ENCODE results near the gene MMRN1.

MMRN1 gene

GRCh38 chr4:89914609-89915550 lies 20.2 kb downstream of the MMRN1 start:
- no peak for DNase-seq

DNA sequence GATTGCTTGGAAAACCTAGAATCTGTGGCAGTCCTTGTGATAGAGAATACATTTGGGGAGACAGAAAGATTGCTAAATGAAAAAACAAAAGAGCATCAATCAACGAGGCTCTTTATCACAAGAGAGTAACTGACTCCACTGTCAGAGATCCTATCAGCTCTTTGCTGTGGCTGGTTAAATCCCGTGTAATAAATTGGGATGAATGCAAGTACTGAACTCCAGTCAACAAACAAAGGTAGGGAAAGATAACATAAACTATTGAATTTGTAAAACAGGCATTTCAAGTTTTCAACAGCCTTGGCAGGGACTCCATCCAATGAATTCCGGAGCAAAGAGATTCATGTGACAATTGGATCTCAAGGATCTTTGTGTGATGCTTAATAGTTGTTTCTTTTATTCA lies 21.3 kb downstream of the MMRN1 start:
- no peak for DNase-seq

DNA sequence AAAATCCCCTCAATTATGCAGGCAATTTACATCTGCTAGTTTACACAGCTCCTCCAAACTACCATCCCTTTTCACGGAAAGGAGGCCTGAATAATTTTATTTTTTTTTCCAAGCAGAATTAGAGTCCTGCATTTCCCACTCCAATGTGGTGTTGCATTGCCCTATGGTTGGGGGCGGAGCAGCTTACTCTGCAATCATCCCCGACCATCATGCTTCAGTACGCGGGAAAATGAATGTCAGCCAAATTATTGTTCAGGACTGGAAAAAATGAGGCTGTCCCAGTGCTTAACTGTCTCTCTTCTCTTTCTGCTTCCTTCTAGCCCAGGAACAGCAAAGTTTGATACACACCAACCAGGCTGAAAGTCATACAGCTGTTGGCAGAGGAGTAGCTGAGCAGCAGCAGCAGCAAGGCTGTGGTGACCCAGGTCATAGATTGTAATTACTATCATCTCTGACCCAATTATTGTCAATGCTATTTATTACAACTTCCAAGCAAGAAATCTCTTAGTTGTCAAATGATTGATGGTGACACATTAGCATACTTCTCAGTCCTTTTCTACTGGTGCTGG lies 28.3 kb downstream of the MMRN1 start:
- no peak for DNase-seq

DNA sequence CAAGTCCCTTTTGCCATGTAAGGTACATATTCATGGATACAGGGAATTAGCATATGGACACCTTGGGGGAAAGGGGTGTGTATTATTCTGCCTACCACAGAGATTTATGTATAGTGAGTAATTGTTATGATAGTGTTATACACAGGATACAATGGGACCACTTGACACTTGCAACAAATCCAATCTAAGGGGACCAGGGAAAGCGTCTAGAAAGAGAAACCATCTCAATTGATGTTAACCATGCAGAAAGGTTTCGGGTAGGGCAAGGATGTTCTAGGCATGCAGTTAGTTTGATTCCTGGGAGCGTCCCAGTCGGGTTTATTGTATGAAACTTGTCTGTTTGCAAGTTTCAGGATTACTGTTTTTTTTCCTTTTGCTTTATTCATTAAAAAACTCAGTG lies 34.2 kb downstream of the MMRN1 start:
- no peak for DNase-seq

DNA sequence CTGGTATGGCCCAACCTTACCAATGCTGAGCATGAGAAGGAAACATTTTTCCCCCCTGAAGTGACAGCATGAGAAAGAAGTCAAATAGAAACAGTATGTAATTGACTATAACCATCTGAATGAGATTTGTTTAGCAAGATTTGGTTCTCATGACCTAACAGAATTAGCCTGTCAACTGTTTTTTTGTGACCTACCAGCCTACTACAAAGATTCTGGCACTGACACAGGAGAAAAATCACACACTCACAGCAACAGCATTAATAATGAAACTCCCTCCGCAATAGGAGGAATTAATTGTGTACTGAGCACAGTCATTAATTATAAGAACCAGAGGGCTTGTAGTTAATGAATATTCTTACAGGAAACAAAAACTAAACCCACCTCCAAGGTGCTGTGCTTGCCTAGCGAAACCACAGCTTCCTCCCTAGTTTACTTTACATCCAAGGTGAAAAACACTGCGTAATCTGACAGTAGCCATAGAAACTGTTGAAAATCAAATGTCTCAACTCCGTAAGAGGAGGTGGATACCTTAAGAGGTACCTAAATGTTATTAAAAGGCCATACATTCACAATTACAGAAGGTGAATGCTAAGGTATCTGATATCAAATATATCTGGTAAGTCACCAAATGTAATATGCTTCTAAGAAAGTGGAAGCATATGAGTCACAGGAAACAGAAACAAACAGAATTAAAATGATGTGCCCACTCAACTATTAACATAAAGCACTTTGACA lies 34.9 kb downstream of the MMRN1 start:
- DNase-seq: peak; percentile 68

GRCh38 chr4:89939546-89939945 lies 44.9 kb downstream of the MMRN1 start:
- no peak for DNase-seq

GRCh38 chr4:89939994-89940393 lies 45.3 kb downstream of the MMRN1 start:
- DNase-seq: no peak

GRCh38 chr4:89942811-89943210 lies 48.2 kb downstream of the MMRN1 start:
- DNase-seq: no peak

DNA sequence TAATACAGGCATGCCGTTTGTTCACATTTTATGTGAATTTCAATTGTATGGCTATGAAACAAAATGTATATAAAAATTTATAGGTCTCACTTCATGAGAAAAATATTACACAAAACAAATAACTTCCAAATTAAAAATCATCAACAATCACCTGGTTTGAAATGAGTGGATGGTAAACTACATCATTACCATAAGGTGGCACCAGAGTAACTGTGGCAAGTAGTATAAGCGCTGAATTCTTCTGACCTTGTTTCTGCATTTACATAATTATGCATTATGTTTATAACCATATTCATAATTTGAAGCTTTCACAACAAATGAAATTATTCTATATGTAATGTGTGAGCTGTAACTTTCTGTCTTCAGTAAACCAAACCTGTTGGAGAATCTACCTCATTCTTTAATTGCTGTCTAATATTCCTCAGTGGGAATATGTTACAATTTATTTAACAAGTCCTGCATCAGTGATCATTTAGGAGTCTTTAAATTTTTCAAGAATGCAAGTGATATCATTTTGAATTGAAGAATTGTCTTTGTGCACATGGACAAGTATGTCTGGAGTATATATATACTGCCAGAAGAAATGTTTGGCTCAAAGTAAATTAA lies 55.2 kb downstream of the MMRN1 start:
- no peak for DNase-seq

DNA sequence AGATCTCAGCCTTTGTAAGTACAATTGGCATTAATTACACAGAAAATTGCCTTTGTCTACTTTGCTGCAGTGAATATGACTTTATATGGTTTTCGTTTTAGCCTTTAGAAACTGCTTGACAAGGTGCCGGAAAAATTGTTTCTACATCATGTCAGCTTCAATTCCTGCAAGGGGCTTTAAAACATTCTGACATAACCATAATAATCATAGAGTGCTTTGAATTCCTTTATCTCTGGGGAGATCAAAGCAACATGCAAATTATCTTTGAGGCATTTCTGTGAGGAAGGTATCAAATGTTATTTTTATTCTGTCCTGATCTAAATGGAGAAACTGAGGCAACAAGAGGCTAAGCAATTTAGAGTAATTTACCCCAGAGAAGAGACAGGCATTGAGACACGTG lies 57.8 kb downstream of the MMRN1 start:
- DNase-seq: no peak

- no peak for DNase-seq
These were observed 60.4 kb downstream of the MMRN1 start for GRCh38 chr4:89954906-89955695.

DNA sequence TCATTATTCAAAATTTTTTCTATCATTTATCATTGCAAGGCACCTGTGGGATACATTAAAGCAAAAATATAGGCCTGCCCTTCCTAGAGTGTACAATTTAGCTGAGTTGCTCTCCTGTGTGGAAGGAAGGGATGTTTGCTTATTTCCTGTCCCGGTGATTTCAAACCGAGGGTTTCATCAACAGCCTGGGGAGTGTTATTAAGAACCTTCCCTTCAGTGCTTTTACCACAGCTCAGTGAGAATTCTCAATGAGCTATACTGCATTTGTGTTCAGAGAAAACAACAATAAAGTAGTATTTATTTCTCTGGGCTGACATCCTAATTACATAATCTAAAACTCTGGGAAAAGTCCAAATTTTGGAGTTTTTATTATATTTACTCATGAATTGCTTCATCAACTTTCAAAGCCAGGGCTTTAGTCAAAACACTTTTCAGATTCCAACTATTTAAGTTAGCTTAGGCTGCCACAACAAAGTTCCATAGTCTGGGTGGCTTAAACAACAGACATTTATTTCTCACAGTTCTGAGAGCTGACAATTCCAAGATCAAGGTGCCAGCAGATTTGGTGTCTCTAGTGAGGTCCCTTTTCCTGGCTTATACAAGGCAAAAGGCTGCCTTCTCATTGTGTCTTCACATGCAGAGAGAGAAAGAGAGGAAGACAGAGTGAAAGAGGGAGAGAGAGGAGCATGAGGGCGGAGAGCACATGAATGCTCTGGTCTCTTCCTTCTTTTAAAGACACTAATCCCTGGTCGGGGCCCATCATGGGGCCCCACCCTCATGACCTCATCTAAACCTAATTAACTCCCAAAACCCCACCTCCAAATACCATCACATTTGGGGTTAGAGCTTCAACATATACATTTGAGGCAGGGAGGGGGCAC lies 62.6 kb downstream of the MMRN1 start:
- no peak for DNase-seq

DNA sequence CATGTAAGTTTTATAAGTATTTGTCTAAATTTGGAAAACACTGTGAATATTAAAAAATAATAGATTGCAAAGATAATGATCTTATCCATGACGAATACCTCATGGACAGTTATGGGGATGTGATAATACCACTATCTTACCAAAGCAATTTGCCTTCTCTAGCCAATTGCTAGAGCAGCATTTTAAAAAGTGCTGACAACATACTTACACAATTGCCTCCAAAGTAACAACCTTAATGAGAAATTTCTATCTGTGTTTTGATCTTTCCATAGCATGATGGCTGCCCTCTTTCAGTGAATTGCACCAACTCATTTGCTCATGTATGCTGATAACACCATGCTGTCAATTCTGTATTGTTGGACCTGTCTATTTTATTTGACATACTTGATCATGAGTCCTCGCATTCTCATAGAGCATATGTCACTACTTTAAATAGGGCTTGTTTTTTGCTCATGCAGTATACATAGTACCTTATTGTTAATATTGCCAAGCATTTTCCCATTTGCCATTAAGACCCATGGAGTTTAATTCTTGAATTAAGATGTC lies 87.2 kb downstream of the MMRN1 start:
- no peak for DNase-seq

DNA sequence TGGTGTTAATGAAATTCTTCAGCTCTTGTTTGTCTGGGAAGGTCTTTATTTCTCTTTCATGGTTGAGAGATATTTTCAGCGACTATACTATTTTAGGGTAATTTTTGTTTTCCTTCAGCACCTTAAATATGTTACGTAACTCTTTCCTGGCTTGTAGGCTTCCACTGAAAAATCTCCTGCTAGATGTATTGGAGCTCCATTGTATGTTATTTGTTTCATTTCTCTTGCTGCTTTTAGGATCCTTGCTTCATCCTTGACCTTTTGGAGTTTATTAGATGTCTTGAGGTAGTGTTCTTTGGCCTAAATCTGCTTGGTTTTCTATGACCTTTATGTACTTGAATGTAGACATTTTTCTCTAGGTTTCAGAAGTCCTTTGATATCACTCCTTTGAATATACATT lies 93.6 kb downstream of the MMRN1 start:
- no peak for DNase-seq

DNA sequence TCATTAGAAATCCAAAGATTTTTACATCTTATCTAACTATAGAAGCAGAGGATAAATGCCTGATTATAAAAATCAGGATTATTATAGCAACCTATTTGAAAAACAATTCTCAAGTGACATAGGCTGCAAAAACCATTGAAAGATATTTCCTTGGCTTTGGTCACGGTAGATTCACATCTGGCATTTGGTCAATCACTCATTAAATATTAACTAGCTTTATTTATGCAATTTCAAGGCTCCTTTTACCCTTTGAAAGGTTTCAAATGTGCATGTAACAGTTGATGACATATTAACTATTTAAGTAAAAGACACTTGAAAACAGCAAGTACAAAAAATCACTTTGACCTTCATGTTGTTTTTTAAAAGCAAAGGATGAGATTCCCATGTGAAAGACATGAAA lies 98.1 kb downstream of the MMRN1 start:
- no peak for DNase-seq

DNA sequence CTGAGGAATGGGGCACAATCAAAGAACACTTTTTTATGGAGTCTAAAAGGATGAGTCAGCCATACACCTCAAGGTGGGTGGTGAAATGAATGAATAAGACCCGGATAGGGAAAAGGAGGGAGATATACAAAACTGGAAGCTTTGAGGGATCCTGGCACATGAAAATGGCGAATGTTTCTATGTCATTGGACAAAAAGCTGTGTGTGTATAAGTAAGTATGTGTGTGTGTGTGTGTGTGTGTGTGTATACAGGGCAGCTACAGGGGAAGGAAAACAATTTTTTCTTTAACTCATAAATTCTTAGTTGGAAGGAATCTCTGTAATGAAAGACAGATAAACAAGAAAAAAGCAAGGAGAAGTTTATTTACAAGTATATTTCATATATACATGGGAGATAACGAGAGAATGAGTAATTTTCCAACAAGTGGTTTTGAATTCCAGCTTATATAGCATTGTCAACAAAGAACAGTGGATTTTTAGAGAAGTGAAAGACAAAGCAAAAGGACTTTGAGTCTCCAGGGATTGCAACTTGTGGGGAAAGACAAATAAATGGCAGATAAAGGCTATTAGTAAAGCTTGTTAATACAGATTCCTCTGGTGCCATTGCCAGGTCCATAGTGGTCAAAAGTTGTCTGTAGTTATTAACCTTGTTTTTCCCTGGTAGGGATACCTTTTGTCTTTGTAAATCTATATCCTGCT lies 99.7 kb downstream of the MMRN1 start:
- no peak for DNase-seq

DNA sequence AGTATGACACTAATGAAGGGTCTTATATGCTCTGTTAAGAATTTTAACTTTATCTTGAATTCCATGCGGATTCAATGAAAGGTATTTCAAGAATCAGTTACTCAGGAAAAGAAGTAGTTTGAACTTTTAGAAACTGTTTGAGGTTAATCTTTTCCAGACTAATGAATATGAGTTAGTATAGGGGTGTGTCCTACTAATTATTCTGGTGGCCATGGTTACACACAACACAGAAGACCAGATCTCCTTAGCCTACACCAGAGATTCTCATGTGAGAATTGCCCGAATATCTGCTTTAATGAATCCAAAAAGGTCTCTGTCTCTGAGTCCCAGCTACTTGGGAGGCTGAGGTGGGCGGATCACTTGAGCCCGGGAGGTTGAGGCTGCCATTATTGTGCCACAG lies 100.4 kb downstream of the MMRN1 start:
- DNase-seq: no peak

- no peak for DNase-seq
These were observed 101.2 kb downstream of the MMRN1 start for GRCh38 chr4:89995814-89996213.

DNA sequence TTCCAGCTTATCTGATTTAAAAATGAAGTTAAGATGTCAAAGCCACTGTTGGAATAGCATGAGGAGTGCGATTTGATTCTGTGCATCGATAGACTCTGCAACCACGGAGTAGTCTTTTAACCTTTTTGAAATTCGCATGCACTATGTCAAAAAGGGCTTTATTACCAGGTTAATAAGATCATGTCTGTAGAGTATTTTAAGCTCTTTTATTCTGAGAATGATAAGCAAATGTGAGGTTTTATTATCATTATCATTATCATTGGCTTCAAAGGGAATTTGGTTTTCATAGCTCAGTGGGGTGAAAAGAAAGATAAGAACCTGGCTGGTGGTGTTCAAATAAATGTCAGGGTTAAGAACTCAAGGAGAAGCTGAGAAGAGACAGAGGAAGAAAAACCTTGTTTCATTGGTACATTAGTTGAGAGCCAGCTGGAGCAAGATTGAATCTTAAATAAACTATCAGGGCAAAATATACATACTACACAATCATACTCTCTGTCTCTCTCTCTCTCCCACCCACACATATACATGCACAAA lies 102.6 kb downstream of the MMRN1 start:
- no peak for DNase-seq

DNA sequence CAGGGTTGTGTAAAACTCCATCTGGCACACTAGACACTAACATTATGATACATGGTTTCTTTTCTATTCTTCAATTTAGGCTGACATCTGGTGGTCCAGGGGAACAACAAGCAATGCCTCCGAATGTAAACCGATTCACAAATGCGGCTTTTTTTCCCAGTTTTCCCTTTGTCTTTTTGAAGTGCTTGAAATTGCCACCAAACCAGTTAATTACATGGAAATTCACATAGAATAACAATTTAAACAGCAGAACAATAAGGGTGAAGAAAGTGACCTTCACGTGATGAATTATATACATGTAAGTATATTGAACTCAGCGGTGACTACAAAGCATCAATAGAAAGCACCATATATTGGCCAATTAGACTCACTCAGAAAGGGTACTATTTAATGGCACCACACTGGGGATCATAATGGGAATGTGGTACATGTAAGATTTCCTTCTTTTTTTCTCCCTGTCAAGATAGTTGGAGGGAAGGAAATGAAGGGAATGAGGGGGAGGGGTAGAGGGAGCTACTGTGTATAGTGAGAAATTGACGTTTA lies 103.9 kb downstream of the MMRN1 start:
- no peak for DNase-seq

All from CD4-positive, alpha-beta T cell treated with Interleukin-12 subunit alpha and Interleukin-12 subunit beta, for 1 hour (primary cell).